OCI-LY1 (cell line): ENCODE data around the gene TRIM46.
"Not testable (repeated sequence)": the region's sequence is repeated elsewhere in the genome, so short reads cannot be mapped to it uniquely, and the experiment has no call there.

ENCODE experiments used
- H2AFZ ChIP-seq: fragments of 200-600 bp; sonication (generic), shearing (Covaris generic); 2 replicates; pipeline ENCODE4 v1.6.0; 2014; ENCODE audit warnings: antibody characterized with exemption, mild to moderate bottlenecking, low read length
- H3F3A ChIP-seq: fragments of 200-600 bp; sonication (generic), shearing (Covaris generic); 2 replicates; pipeline ENCODE4 v1.6.0; 2014; ENCODE audit warnings: mild to moderate bottlenecking, antibody characterized with exemption, low read length, moderate library complexity; ENCODE audit not compliant: insufficient read depth
- H3K27ac ChIP-seq: fragments of 200-600 bp; sonication (generic); 2 replicates; pipeline ENCODE4 v1.5.1; 2014; ENCODE audit warnings: low read length, mixed run types, mild to moderate bottlenecking, low read depth; ENCODE audit not compliant: poor library complexity, severe bottlenecking
- H3K27me3 ChIP-seq: fragments of 200-600 bp; sonication (generic); 2 replicates; pipeline ENCODE4 v1.6.0; 2014; ENCODE audit warnings: antibody characterized with exemption, mild to moderate bottlenecking, low read length, moderate library complexity; ENCODE audit not compliant: insufficient read depth
- H3K36me3 ChIP-seq: fragments of 200-600 bp; sonication (generic); 2 replicates; pipeline ENCODE4 v1.6.1; 2014; ENCODE audit warnings: mild to moderate bottlenecking, antibody characterized with exemption, low read length, moderate library complexity, mixed read lengths; ENCODE audit not compliant: insufficient read depth
- H3K4me1 ChIP-seq: fragments of 200-600 bp; sonication (generic); 2 replicates; pipeline ENCODE4 v1.5.1; 2014; ENCODE audit warnings: mild to moderate bottlenecking, low read length, moderate library complexity; ENCODE audit not compliant: insufficient read depth, severe bottlenecking
- H3K4me2 ChIP-seq: fragments of 200-600 bp; sonication (generic), shearing (Covaris generic); 2 replicates; pipeline ENCODE4 v1.6.1; 2014; ENCODE audit warnings: low read length
- H3K4me3 ChIP-seq: fragments of 200-600 bp; sonication (generic); 2 replicates; pipeline ENCODE4 v1.5.1; 2014; ENCODE audit warnings: low read length, low read depth, mild to moderate bottlenecking, mixed read lengths; ENCODE audit not compliant: poor library complexity, severe bottlenecking
- H3K79me2 ChIP-seq: fragments of 200-600 bp; shearing (Covaris generic); 2 replicates; pipeline ENCODE4 v1.6.1; 2016; ENCODE audit warnings: mixed run types, low read length, mixed read lengths; ENCODE audit not compliant: insufficient read depth
- H3K9ac ChIP-seq: fragments of 200-600 bp; sonication (generic), shearing (Covaris generic); 2 replicates; pipeline ENCODE4 v1.6.1; 2014; ENCODE audit warnings: mild to moderate bottlenecking, low read length, mixed read lengths
- H3K9me2 ChIP-seq: fragments of 200-600 bp; sonication (generic), shearing (Covaris generic); 2 replicates; pipeline ENCODE4 v1.6.1; 2014; ENCODE audit warnings: low read depth, mild to moderate bottlenecking, low read length, mixed read lengths
- H3K9me3 ChIP-seq: fragments of 200-600 bp; shearing (Covaris generic); 2 replicates; pipeline ENCODE4 v1.6.1; 2014; ENCODE audit warnings: low read length, mixed read lengths
- H4K20me1 ChIP-seq: fragments of 200-600 bp; sonication (generic), shearing (Covaris generic); 2 replicates; pipeline ENCODE4 v1.6.0; 2016; ENCODE audit warnings: mild to moderate bottlenecking, low read length; ENCODE audit not compliant: insufficient read depth
- CTCF ChIP-seq: fragments of 200-600 bp; sonication (generic), shearing (Covaris generic); IDR thresholded peaks from 2 replicates; pipeline ENCODE4 v1.5.1; 2017; ENCODE audit warnings: mild to moderate bottlenecking, antibody characterized with exemption, low read length, moderate library complexity, mixed read lengths
- EZH2 ChIP-seq: fragments of 200-600 bp; sonication (generic), shearing (Covaris generic); IDR thresholded peaks from 2 replicates; pipeline ENCODE4 v1.8.0; 2017; ENCODE audit warnings: borderline replicate concordance, mixed run types, mild to moderate bottlenecking, antibody characterized with exemption, low read length, moderate library complexity, mixed read lengths

The TRIM46 gene

GRCh38 chr1:155163785-155164184, 9.9 kb upstream of the TRIM46 start:
- H3F3A ChIP-seq, H3K4me1 ChIP-seq: not testable (repeated sequence)

GRCh38 chr1:155164625-155165024, 9.0 kb upstream of the TRIM46 start:
- H3F3A ChIP-seq, H2AFZ ChIP-seq, H4K20me1 ChIP-seq, H3K27me3 ChIP-seq, H3K9me2 ChIP-seq, H3K27ac ChIP-seq, H3K4me3 ChIP-seq, H3K79me2 ChIP-seq, H3K4me1 ChIP-seq, H3K4me2 ChIP-seq, H3K9ac ChIP-seq, H3K9me3 ChIP-seq: not testable (repeated sequence)
- peaks cover 10% of the 10 kb centered on the region for H3K36me3 ChIP-seq

More at GRCh38 chr1:155163785-155164184, 9.9 kb upstream of the TRIM46 start:
- H4K20me1 ChIP-seq, H3K27ac ChIP-seq, H3K4me3 ChIP-seq, H3K79me2 ChIP-seq, H3K36me3 ChIP-seq, H3K27me3 ChIP-seq, H3K9ac ChIP-seq, H2AFZ ChIP-seq, H3K9me3 ChIP-seq, H3K4me2 ChIP-seq, H3K9me2 ChIP-seq: not testable (repeated sequence)

GRCh38 chr1:155166051-155166470, 7.6 kb upstream of the TRIM46 start:
- no peak overlapping the region for H3K9ac ChIP-seq
- peaks cover 5% of the 10 kb centered on the region for H3K4me1 ChIP-seq
- H2AFZ ChIP-seq: no peak overlapping the region

GRCh38 chr1:155166471-155167165, 7.0 kb upstream of the TRIM46 start:
- Histone ChIP-seq H3K27me3 (no peaks in the 10 kb centered on the region; the same call in 1 of the 2 replicates), H3K4me1 (peaks cover 5% of the 10 kb centered on the region), H4K20me1 (no peaks in the 10 kb centered on the region), H3K36me3 (peaks cover 17% of the 10 kb centered on the region), H3K79me2 (no peaks in the 10 kb centered on the region), H3K9me3 (no peaks in the 10 kb centered on the region), H3K4me3 (no peak overlapping the region), H3K9ac (no peak overlapping the region), H3K9me2 (no peaks in the 10 kb centered on the region), H3F3A (no peaks in the 10 kb centered on the region), H3K4me2 (no peak overlapping the region), H2AFZ (no peak overlapping the region), H3K27ac (no peak overlapping the region)
- TF ChIP-seq EZH2: no peak
- TF ChIP-seq CTCF: no peak

More at GRCh38 chr1:155166051-155166470, 7.6 kb upstream of the TRIM46 start:
- Histone ChIP-seq H3K4me3 (no peak overlapping the region), H4K20me1 (no peaks in the 10 kb centered on the region), H3K79me2 (no peaks in the 10 kb centered on the region), H3F3A (no peaks in the 10 kb centered on the region), H3K27me3 (no peaks in the 10 kb centered on the region; the same call in 1 of the 2 replicates), H3K4me2 (no peak overlapping the region), H3K9me3 (no peaks in the 10 kb centered on the region), H3K36me3 (peaks cover 17% of the 10 kb centered on the region), H3K27ac (no peak overlapping the region), H3K9me2 (no peaks in the 10 kb centered on the region)
- TF ChIP-seq CTCF: no peak
